ENCODE measurements around the gene AMMECR1L. TPM values are rescaled to one million over a fixed set of nuclear protein-coding genes. Genes with fewer than 3 reads are reported as not detected.

The AMMECR1L gene
- total RNA-seq, 1 experiment from 2014 or later, result 26.0 TPM

DNA sequence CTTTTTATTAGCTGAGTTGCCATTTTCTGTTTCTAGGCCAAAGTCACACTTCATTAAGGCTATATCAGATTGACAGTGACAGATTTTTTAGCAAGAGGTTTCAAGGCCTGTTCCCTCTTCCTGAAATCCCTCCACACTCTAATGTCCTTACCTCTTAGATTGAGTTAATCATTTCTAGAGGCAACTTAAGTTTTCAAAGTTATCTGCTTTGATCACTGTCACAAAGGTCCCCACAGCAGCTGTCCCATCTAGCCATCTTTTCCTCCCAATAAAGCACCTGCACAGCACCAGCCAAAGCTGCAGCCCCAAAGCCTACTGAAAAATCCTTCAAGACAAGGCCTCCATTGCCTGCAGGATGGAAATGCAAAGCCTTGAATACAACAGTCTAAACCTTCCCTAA lies 13.4 kb downstream of the AMMECR1L start:
- Histone ChIP-seq H3K36me3 (ENCODE audit: insufficient read depth, low read length, poor library complexity, severe bottlenecking) (peaks cover 59% of the 10 kb centered on the region), H3K4me1 (ENCODE audit: insufficient read depth, low read length, poor library complexity, severe bottlenecking) (no peaks in the 10 kb centered on the region), H3K4me3 (ENCODE audit: low read depth, low read length, poor library complexity, severe bottlenecking) (no peak overlapping the region), H3K27ac (ENCODE audit: low read depth, low read length, poor library complexity, severe bottlenecking) (no peak overlapping the region), H3K27me3 (replicated peaks; ENCODE audit: insufficient read depth, low read depth, low read length, poor library complexity) (no peaks in the 10 kb centered on the region), H3K9me3 (ENCODE audit: low read depth, low read length, poor library complexity, severe bottlenecking) (no peaks in the 10 kb centered on the region)
- CTCF ChIA-PET, result no interaction called here
- POLR2A ChIA-PET (ENCODE audit: low non-redundant PET), result no interaction called here
- TF ChIP-seq, protein P1, sequence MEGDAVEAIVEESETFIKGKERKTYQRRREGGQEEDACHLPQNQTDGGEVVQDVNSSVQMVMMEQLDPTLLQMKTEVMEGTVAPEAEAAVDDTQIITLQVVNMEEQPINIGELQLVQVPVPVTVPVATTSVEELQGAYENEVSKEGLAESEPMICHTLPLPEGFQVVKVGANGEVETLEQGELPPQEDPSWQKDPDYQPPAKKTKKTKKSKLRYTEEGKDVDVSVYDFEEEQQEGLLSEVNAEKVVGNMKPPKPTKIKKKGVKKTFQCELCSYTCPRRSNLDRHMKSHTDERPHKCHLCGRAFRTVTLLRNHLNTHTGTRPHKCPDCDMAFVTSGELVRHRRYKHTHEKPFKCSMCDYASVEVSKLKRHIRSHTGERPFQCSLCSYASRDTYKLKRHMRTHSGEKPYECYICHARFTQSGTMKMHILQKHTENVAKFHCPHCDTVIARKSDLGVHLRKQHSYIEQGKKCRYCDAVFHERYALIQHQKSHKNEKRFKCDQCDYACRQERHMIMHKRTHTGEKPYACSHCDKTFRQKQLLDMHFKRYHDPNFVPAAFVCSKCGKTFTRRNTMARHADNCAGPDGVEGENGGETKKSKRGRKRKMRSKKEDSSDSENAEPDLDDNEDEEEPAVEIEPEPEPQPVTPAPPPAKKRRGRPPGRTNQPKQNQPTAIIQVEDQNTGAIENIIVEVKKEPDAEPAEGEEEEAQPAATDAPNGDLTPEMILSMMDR (conservative IDR thresholded peaks at IDR 0.05; ENCODE audit: low read depth, low read length), result no peak
- intact Hi-C loops (cut with micrococcal nuclease; ENCODE audit: unreplicated experiment), result no loop called here
- DNase-seq (ENCODE audit: low spot score), result no peak
- no TSS peak for BruUV-seq (replicated peaks)

DNA sequence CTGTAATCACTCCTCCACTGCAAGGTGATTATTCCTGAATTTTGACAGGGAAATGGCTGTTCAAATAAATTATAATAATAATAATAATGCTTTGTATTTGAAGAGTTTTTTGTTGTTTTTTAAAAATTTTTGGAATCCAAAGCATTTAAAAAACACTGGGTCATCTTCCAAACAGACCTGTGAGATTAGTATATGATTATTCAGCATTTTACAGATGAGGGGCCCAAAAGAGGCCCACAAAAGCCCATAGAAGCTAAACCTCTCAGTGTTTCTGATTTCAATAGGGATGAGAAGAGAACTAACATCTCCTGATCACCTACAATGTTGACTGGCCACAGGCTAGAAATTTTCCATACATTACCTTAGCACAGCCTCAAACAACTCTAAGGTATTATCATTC lies 19.8 kb downstream of the AMMECR1L start:
- Histone ChIP-seq H3K36me3 (ENCODE audit: insufficient read depth, low read length, poor library complexity, severe bottlenecking) (peaks cover 71% of the 10 kb centered on the region), H3K27me3 (replicated peaks; ENCODE audit: insufficient read depth, low read depth, low read length, poor library complexity) (no peaks in the 10 kb centered on the region), H3K27ac (ENCODE audit: low read depth, low read length, poor library complexity, severe bottlenecking) (no peak overlapping the region), H3K9me3 (ENCODE audit: low read depth, low read length, poor library complexity, severe bottlenecking) (no peaks in the 10 kb centered on the region), H3K4me1 (ENCODE audit: insufficient read depth, low read length, poor library complexity, severe bottlenecking) (no peaks in the 10 kb centered on the region), H3K4me3 (ENCODE audit: low read depth, low read length, poor library complexity, severe bottlenecking) (no peak overlapping the region)
- ChIA-PET POLR2A (ENCODE audit: low non-redundant PET) (no interaction called here), CTCF (no interaction called here)
- TF ChIP-seq EZH2 (IDR thresholded peaks at IDR 0.05; ENCODE audit: borderline replicate concordance, low read depth, low read length, poor library complexity, severe bottlenecking), result no peak
- TF ChIP-seq, protein P1 (conservative IDR thresholded peaks at IDR 0.05; ENCODE audit: low read depth, low read length), result no peak
- no peak for DNase-seq (ENCODE audit: low spot score)
- intact Hi-C loops (cut with micrococcal nuclease; ENCODE audit: unreplicated experiment), result no loop called here
- no TSS peak for BruUV-seq (replicated peaks)

DNA sequence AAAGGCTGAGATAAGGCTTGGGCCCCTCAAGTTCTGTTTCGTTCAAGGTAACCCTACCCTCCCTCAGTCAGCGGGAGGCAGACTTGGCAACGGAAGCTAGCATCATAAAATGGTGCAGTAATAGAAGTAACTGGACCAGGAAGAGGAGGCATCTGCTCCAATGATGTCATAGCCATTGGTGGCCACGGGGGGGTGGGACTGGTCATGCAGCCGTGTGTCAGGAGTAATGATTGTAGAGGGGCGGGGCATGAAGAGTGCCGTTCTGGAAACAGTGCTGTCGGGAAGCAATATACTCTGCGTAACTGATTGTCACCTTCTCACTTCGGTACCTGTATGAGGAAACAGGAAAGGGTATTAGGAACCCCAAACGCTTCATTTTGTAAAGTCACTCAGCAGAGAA lies 20.9 kb downstream of the AMMECR1L start:
- Histone ChIP-seq H3K4me3 (ENCODE audit: low read depth, low read length, poor library complexity, severe bottlenecking) (no peak overlapping the region), H3K27me3 (replicated peaks; ENCODE audit: insufficient read depth, low read depth, low read length, poor library complexity) (no peaks in the 10 kb centered on the region), H3K36me3 (ENCODE audit: insufficient read depth, low read length, poor library complexity, severe bottlenecking) (peaks cover 66% of the 10 kb centered on the region), H3K27ac (ENCODE audit: low read depth, low read length, poor library complexity, severe bottlenecking) (no peak overlapping the region), H3K4me1 (ENCODE audit: insufficient read depth, low read length, poor library complexity, severe bottlenecking) (peaks cover 6% of the 10 kb centered on the region), H3K9me3 (ENCODE audit: low read depth, low read length, poor library complexity, severe bottlenecking) (no peaks in the 10 kb centered on the region)
- intact Hi-C loops (cut with micrococcal nuclease; ENCODE audit: unreplicated experiment), result no loop called here
- CTCF ChIA-PET, result no interaction called here
- no TSS peak for BruUV-seq (replicated peaks)
- POLR2A ChIA-PET (ENCODE audit: low non-redundant PET), result no interaction called here
- no peak for TF ChIP-seq EZH2 (IDR thresholded peaks at IDR 0.05; ENCODE audit: borderline replicate concordance, low read depth, low read length, poor library complexity, severe bottlenecking)
- TF ChIP-seq, protein P1 (conservative IDR thresholded peaks at IDR 0.05; ENCODE audit: low read depth, low read length), result peak; percentile 32; the same call in 1 of the 2 replicates
- peak; percentile 61 for DNase-seq (ENCODE audit: low spot score)
